ENCODE measurements around the gene BUD31.
"Not testable (repeated sequence)": the region's sequence is repeated elsewhere in the genome, so short reads cannot be mapped to it uniquely, and the experiment has no call there.

BUD31 gene

GRCh38 chr7:99381664-99382075 is 27.1 kb upstream of the BUD31 start:
- Histone ChIP-seq H3K4me1 (ENCODE audit: control insufficient read depth in 1 of 2, insufficient read depth in 2 of 2, low read length in 2 of 2) (peaks cover 30 to 31% of the 10 kb centered on the region in 2 donors), H3K9me3 (ENCODE audit: control insufficient read depth in 1 of 2, low read length in 2 of 2) (no peaks in the 10 kb centered on the region), H3K9ac (ENCODE audit: low read depth in 1 of 2, low read length in 2 of 2) (no peak overlapping the region), H3K4me3 (ENCODE audit: low read depth in 1 of 2, low read length in 2 of 2) (peak overlapping the region; percentile 4 to 32), H3K27ac (ENCODE audit: low read depth, low read length) (no peak overlapping the region), H3K36me3 (ENCODE audit: control insufficient read depth in 1 of 2, insufficient read depth in 2 of 2, low read length in 2 of 2) (peaks cover 6 to 19% of the 10 kb centered on the region in 2 donors), H3K27me3 (ENCODE audit: control insufficient read depth in 1 of 2, insufficient read depth in 2 of 2, low read length in 2 of 2) (no peaks in the 10 kb centered on the region)

- H3K36me3 ChIP-seq (ENCODE audit: control insufficient read depth in 1 of 2, insufficient read depth in 2 of 2, low read length in 2 of 2): peaks cover 16 to 33% of the 10 kb centered on the region in 2 donors
- no peak overlapping the region for H3K4me3 ChIP-seq (ENCODE audit: low read depth in 1 of 2, low read length in 2 of 2)
- H3K9me3 ChIP-seq (ENCODE audit: control insufficient read depth in 1 of 2, low read length in 2 of 2): no peaks in the 10 kb centered on the region
- H3K9ac ChIP-seq (ENCODE audit: low read depth in 1 of 2, low read length in 2 of 2): no peak overlapping the region
- H3K4me1 ChIP-seq (ENCODE audit: control insufficient read depth in 1 of 2, insufficient read depth in 2 of 2, low read length in 2 of 2): peaks cover 27 to 31% of the 10 kb centered on the region in 2 donors
- no peaks in the 10 kb centered on the region for H3K27me3 ChIP-seq (ENCODE audit: control insufficient read depth in 1 of 2, insufficient read depth in 2 of 2, low read length in 2 of 2)
- H3K27ac ChIP-seq (ENCODE audit: low read depth, low read length): no peak overlapping the region
These were observed 25.6 kb upstream of the BUD31 start for GRCh38 chr7:99383203-99383602.

- Histone ChIP-seq H3K9me3 (ENCODE audit: control insufficient read depth in 1 of 2, low read length in 2 of 2) (no peaks in the 10 kb centered on the region), H3K36me3 (ENCODE audit: control insufficient read depth in 1 of 2, insufficient read depth in 2 of 2, low read length in 2 of 2) (peaks cover 18 to 37% of the 10 kb centered on the region in 2 donors), H3K9ac (ENCODE audit: low read depth in 1 of 2, low read length in 2 of 2) (no peak overlapping the region), H3K27me3 (ENCODE audit: control insufficient read depth in 1 of 2, insufficient read depth in 2 of 2, low read length in 2 of 2) (no peaks in the 10 kb centered on the region), H3K4me3 (ENCODE audit: low read depth in 1 of 2, low read length in 2 of 2) (no peak overlapping the region), H3K27ac (ENCODE audit: low read depth, low read length) (no peak overlapping the region), H3K4me1 (ENCODE audit: control insufficient read depth in 1 of 2, insufficient read depth in 2 of 2, low read length in 2 of 2) (peaks cover 27 to 31% of the 10 kb centered on the region in 2 donors)
These were observed 24.9 kb upstream of the BUD31 start for GRCh38 chr7:99383791-99384370.

- Histone ChIP-seq H3K9me3 (ENCODE audit: control insufficient read depth in 1 of 2, low read length in 2 of 2) (no peaks in the 10 kb centered on the region), H3K4me3 (ENCODE audit: low read depth in 1 of 2, low read length in 2 of 2) (no peak overlapping the region), H3K27ac (ENCODE audit: low read depth, low read length) (no peak overlapping the region), H3K27me3 (ENCODE audit: control insufficient read depth in 1 of 2, insufficient read depth in 2 of 2, low read length in 2 of 2) (no peaks in the 10 kb centered on the region), H3K9ac (ENCODE audit: low read depth in 1 of 2, low read length in 2 of 2) (no peak overlapping the region), H3K36me3 (ENCODE audit: control insufficient read depth in 1 of 2, insufficient read depth in 2 of 2, low read length in 2 of 2) (peaks cover 18 to 40% of the 10 kb centered on the region in 2 donors), H3K4me1 (ENCODE audit: control insufficient read depth in 1 of 2, insufficient read depth in 2 of 2, low read length in 2 of 2) (peaks cover 20 to 25% of the 10 kb centered on the region in 2 donors)
These were observed 24.2 kb upstream of the BUD31 start for GRCh38 chr7:99384523-99384922.

- Histone ChIP-seq H3K27ac (ENCODE audit: low read depth, low read length) (no peak overlapping the region), H3K4me3 (ENCODE audit: low read depth in 1 of 2, low read length in 2 of 2) (no peak overlapping the region), H3K4me1 (ENCODE audit: control insufficient read depth in 1 of 2, insufficient read depth in 2 of 2, low read length in 2 of 2) (peaks cover 10 to 14% of the 10 kb centered on the region in 2 donors), H3K27me3 (ENCODE audit: control insufficient read depth in 1 of 2, insufficient read depth in 2 of 2, low read length in 2 of 2) (no peaks in the 10 kb centered on the region), H3K9me3 (ENCODE audit: control insufficient read depth in 1 of 2, low read length in 2 of 2) (no peaks in the 10 kb centered on the region), H3K36me3 (ENCODE audit: control insufficient read depth in 1 of 2, insufficient read depth in 2 of 2, low read length in 2 of 2) (peaks cover 24 to 49% of the 10 kb centered on the region in 2 donors), H3K9ac (ENCODE audit: low read depth in 1 of 2, low read length in 2 of 2) (no peak overlapping the region)
These were observed 23.2 kb upstream of the BUD31 start for GRCh38 chr7:99385564-99385963.

GRCh38 chr7:99386584-99387238 is 22.1 kb upstream of the BUD31 start:
- Histone ChIP-seq H3K9ac (ENCODE audit: low read depth in 1 of 2, low read length in 2 of 2) (no peak overlapping the region), H3K4me1 (ENCODE audit: control insufficient read depth in 1 of 2, insufficient read depth in 2 of 2, low read length in 2 of 2) (peaks cover under 1 to 3% of the 10 kb centered on the region in 2 donors), H3K36me3 (ENCODE audit: control insufficient read depth in 1 of 2, insufficient read depth in 2 of 2, low read length in 2 of 2) (peaks cover 31 to 51% of the 10 kb centered on the region in 2 donors), H3K27me3 (ENCODE audit: control insufficient read depth in 1 of 2, insufficient read depth in 2 of 2, low read length in 2 of 2) (no peaks in the 10 kb centered on the region), H3K9me3 (ENCODE audit: control insufficient read depth in 1 of 2, low read length in 2 of 2) (no peaks in the 10 kb centered on the region), H3K4me3 (ENCODE audit: low read depth in 1 of 2, low read length in 2 of 2) (no peak overlapping the region), H3K27ac (ENCODE audit: low read depth, low read length) (no peak overlapping the region)

- not testable (repeated sequence) for H3K4me1 ChIP-seq (ENCODE audit: control insufficient read depth in 1 of 2, insufficient read depth in 2 of 2, low read length in 2 of 2); H3K27ac ChIP-seq (ENCODE audit: low read depth, low read length)
These were observed 21.5 kb upstream of the BUD31 start for GRCh38 chr7:99387239-99387635.

GRCh38 chr7:99387912-99388311 is 20.9 kb upstream of the BUD31 start:
- H3K9ac ChIP-seq (ENCODE audit: low read depth in 1 of 2, low read length in 2 of 2): no peak overlapping the region
- no peaks in the 10 kb centered on the region for H3K9me3 ChIP-seq (ENCODE audit: control insufficient read depth in 1 of 2, low read length in 2 of 2)
- peaks cover 7 to 8% of the 10 kb centered on the region in 2 donors for H3K4me1 ChIP-seq (ENCODE audit: control insufficient read depth in 1 of 2, insufficient read depth in 2 of 2, low read length in 2 of 2)
- peaks cover 31 to 54% of the 10 kb centered on the region in 2 donors for H3K36me3 ChIP-seq (ENCODE audit: control insufficient read depth in 1 of 2, insufficient read depth in 2 of 2, low read length in 2 of 2)
- H3K4me3 ChIP-seq (ENCODE audit: low read depth in 1 of 2, low read length in 2 of 2): no peak overlapping the region
- H3K27ac ChIP-seq (ENCODE audit: low read depth, low read length): no peak overlapping the region
- H3K27me3 ChIP-seq (ENCODE audit: control insufficient read depth in 1 of 2, insufficient read depth in 2 of 2, low read length in 2 of 2): no peaks in the 10 kb centered on the region

More at GRCh38 chr7:99387239-99387635, 21.5 kb upstream of the BUD31 start:
- H3K27me3 ChIP-seq (ENCODE audit: control insufficient read depth in 1 of 2, insufficient read depth in 2 of 2, low read length in 2 of 2); H3K4me3 ChIP-seq (ENCODE audit: low read depth in 1 of 2, low read length in 2 of 2); H3K9me3 ChIP-seq (ENCODE audit: control insufficient read depth in 1 of 2, low read length in 2 of 2); H3K9ac ChIP-seq (ENCODE audit: low read depth in 1 of 2, low read length in 2 of 2): not testable (repeated sequence)
- peaks cover 31 to 54% of the 10 kb centered on the region in 2 donors for H3K36me3 ChIP-seq (ENCODE audit: control insufficient read depth in 1 of 2, insufficient read depth in 2 of 2, low read length in 2 of 2)

- H3K9me3 ChIP-seq (ENCODE audit: control insufficient read depth in 1 of 2, low read length in 2 of 2): no peaks in the 10 kb centered on the region
- H3K9ac ChIP-seq (ENCODE audit: low read depth in 1 of 2, low read length in 2 of 2): no peak overlapping the region
- no peak overlapping the region for H3K27ac ChIP-seq (ENCODE audit: low read depth, low read length)
- peaks cover 40 to 64% of the 10 kb centered on the region in 2 donors for H3K36me3 ChIP-seq (ENCODE audit: control insufficient read depth in 1 of 2, insufficient read depth in 2 of 2, low read length in 2 of 2)
- no peaks in the 10 kb centered on the region for H3K27me3 ChIP-seq (ENCODE audit: control insufficient read depth in 1 of 2, insufficient read depth in 2 of 2, low read length in 2 of 2)
- H3K4me1 ChIP-seq (ENCODE audit: control insufficient read depth in 1 of 2, insufficient read depth in 2 of 2, low read length in 2 of 2): peaks cover 15 to 18% of the 10 kb centered on the region in 2 donors
- no peak overlapping the region for H3K4me3 ChIP-seq (ENCODE audit: low read depth in 1 of 2, low read length in 2 of 2)
These were observed 19.0 kb upstream of the BUD31 start for GRCh38 chr7:99389772-99390171.

- no peak overlapping the region for H3K9ac ChIP-seq (ENCODE audit: low read depth in 1 of 2, low read length in 2 of 2)
- H3K36me3 ChIP-seq (ENCODE audit: control insufficient read depth in 1 of 2, insufficient read depth in 2 of 2, low read length in 2 of 2): peaks cover 49 to 77% of the 10 kb centered on the region in 2 donors
These were observed 17.7 kb upstream of the BUD31 start for GRCh38 chr7:99390941-99391602.

More at GRCh38 chr7:99390941-99391602, 17.7 kb upstream of the BUD31 start:
- Histone ChIP-seq H3K27ac (ENCODE audit: low read depth, low read length) (no peak overlapping the region), H3K4me1 (ENCODE audit: control insufficient read depth in 1 of 2, insufficient read depth in 2 of 2, low read length in 2 of 2) (peaks cover 15 to 18% of the 10 kb centered on the region in 2 donors), H3K9me3 (ENCODE audit: control insufficient read depth in 1 of 2, low read length in 2 of 2) (no peaks in the 10 kb centered on the region), H3K4me3 (ENCODE audit: low read depth in 1 of 2, low read length in 2 of 2) (no peak overlapping the region), H3K27me3 (ENCODE audit: control insufficient read depth in 1 of 2, insufficient read depth in 2 of 2, low read length in 2 of 2) (no peaks in the 10 kb centered on the region)

All from duodenal mucosa (tissue), 2 donors.